Mucosa of descending colon (tissue), 3 donors: Measurements from ENCODE around the gene CD83. TPM values are rescaled to one million over a fixed set of nuclear protein-coding genes. Genes with fewer than 3 reads are reported as not detected.

Experiments used
- ATAC-seq: fragments of 200-7000 bp; cut with Tn5 transposase; one replicate; pipeline ENCODE4 v1.9.1; 2020; ENCODE audit warnings: mild to moderate bottlenecking, moderate library complexity
- DNase-seq, 3 donors: peaks; one replicate each; pipeline ENCODE4 v3.0.0-alpha.2; 2020
- H3K36me3 ChIP-seq: fragments of 200-600 bp; one replicate; pipeline ENCODE4 v1.8.0; 2021; ENCODE audit warnings: low read depth, mild to moderate bottlenecking
- H3K4me1 ChIP-seq: fragments of 200-600 bp; one replicate; pipeline ENCODE4 v1.8.0; 2021; ENCODE audit warnings: low read depth, mild to moderate bottlenecking
- H3K4me3 ChIP-seq: fragments of 200-600 bp; one replicate; pipeline ENCODE4 v1.8.0; 2021; ENCODE audit warnings: mild to moderate bottlenecking
- H3K9me3 ChIP-seq: fragments of 200-600 bp; one replicate; pipeline ENCODE4 v1.8.0; 2021; ENCODE audit warnings: mild to moderate bottlenecking
- intact Hi-C, 2 donors: fragments of 100-400 bp; cut with DNase I in 1 of 2; cut with micrococcal nuclease in 1 of 2; formaldehyde crosslinking; loops; one replicate each; pipeline versions ENCODE4 v1.11.0 to v1.11.1; 2022; cut with DNase I, micrococcal nuclease
- total RNA-seq, 3 donors: library from RNA; stranded (reverse); fragmentation: NEBNext Ultra II Directional in 2 of 3; extraction: Animal tissue kit (Norgen Biotek cat#: 25700) in 2 of 3; gene quantifications; one replicate each; pipeline versions ENCODE4 v1.2.1 to v1.2.4, GENCODE V29; 2021 to 2023
- TF ChIP-seq, protein P1 (sequence below): fragments of 200-600 bp; IDR thresholded peaks from one replicate; pipeline ENCODE4 v1.8.0; 2022; ENCODE audit warnings: antibody characterized with exemption, mild to moderate bottlenecking
- donor health status: DM: no; HTN: no; CAD: no; lungs with moderate emphysema.
- donor health status: DM: no; HTN: no; CAD: no.
- donor health status: DM: no; HTN: yes; CAD: no.

Gene CD83
- total RNA-seq, 3 donors from 2014 or later: 1.4 to 2.5 (median 2.2) TPM

GRCh38 chr6:14092838-14093789 is 24.5 kb upstream of the CD83 start:
- Histone ChIP-seq H3K4me1 (no peaks in the 10 kb centered on the region), H3K4me3 (no peak overlapping the region), H3K9me3 (no peaks in the 10 kb centered on the region), H3K36me3 (no peaks in the 10 kb centered on the region)
- TF ChIP-seq, protein P1, sequence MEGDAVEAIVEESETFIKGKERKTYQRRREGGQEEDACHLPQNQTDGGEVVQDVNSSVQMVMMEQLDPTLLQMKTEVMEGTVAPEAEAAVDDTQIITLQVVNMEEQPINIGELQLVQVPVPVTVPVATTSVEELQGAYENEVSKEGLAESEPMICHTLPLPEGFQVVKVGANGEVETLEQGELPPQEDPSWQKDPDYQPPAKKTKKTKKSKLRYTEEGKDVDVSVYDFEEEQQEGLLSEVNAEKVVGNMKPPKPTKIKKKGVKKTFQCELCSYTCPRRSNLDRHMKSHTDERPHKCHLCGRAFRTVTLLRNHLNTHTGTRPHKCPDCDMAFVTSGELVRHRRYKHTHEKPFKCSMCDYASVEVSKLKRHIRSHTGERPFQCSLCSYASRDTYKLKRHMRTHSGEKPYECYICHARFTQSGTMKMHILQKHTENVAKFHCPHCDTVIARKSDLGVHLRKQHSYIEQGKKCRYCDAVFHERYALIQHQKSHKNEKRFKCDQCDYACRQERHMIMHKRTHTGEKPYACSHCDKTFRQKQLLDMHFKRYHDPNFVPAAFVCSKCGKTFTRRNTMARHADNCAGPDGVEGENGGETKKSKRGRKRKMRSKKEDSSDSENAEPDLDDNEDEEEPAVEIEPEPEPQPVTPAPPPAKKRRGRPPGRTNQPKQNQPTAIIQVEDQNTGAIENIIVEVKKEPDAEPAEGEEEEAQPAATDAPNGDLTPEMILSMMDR: no peak
- no peak for DNase-seq
- intact Hi-C loops: no loop called here
- no peak for ATAC-seq

- intact Hi-C loops: no loop called here
- H3K4me3 ChIP-seq: no peak overlapping the region
- DNase-seq: no peak
Measured at GRCh38 chr6:14094721-14095120, 22.9 kb upstream of the CD83 start.

DNA sequence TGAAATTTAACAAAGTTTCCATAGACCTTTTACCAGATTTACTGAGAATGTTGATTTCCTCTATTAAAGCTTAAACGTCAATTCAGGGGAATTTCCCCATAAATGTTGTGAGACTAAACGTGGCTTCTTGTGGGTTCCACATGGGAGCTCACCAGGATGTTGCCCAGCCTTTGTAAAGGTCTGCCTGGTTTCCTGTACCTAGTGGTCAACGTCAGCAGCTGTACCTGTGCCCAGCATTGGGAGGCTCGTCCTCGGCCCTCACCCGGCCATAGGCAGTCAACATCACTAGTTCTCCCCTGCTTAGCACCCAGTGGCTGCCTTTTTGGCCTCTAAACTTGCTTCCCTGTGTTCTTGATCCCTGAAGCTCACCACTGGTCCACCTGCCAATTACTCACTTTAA is 22.1 kb upstream of the CD83 start:
- TF ChIP-seq, protein P1: no peak
- H3K4me3 ChIP-seq: no peak overlapping the region
- H3K36me3 ChIP-seq: no peaks in the 10 kb centered on the region
- no peaks in the 10 kb centered on the region for H3K4me1 ChIP-seq
- peak; percentile 64 for ATAC-seq
- no peak for DNase-seq
- no peaks in the 10 kb centered on the region for H3K9me3 ChIP-seq
- intact Hi-C loops: no loop called here

More at GRCh38 chr6:14094721-14095120, 22.9 kb upstream of the CD83 start:
- Histone ChIP-seq H3K9me3 (no peaks in the 10 kb centered on the region), H3K4me1 (no peaks in the 10 kb centered on the region), H3K36me3 (no peaks in the 10 kb centered on the region)
- TF ChIP-seq, protein P1: no peak
- no peak for ATAC-seq

DNA sequence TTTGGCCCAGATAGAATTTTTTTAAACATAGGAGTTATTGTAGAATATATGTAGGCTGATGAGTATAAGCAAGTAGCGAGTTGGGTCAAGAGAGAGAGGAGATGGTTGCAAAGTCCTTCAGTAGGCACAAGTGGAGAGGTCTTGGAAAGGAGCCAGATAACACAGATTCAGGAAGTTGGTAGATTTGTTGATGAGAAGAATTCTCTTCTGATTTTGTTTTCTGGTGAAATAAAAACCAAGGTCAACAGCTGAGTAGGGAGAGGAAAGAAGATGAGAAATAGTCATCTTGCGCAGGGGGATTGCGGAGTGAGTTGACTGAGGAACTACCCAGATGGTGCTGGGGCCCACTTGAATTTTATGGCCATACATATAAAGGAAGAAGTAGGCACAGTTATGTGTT is 17.4 kb upstream of the CD83 start:
- Histone ChIP-seq H3K9me3 (no peaks in the 10 kb centered on the region), H3K36me3 (no peaks in the 10 kb centered on the region), H3K4me1 (no peaks in the 10 kb centered on the region), H3K4me3 (no peak overlapping the region)
- intact Hi-C loops: no loop called here
- TF ChIP-seq, protein P1: no peak
- ATAC-seq (no peak), DNase-seq (no peak)

DNA sequence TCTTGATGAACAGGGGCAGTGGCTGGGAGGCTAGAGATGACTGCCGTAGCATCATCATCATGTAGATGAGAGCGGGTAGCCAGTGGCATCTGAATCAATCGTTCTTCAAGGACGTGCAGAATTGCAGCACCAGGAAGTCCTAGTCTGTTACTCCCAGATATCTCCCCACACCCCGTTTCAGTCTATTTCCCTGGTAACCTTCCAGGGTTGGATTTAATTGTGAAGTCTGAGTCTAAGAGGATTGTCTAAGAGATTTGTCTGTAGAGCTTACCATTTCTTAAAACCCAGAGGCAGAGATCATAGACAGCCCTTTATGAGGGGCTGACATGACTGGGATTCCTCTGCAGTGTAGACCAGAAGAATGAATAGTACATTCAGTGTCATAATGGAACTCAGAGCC is 16.6 kb upstream of the CD83 start:
- TF ChIP-seq, protein P1: no peak
- intact Hi-C loops: no loop called here
- no peak for DNase-seq
- no peak for ATAC-seq
- H3K36me3 ChIP-seq: no peaks in the 10 kb centered on the region
- H3K4me3 ChIP-seq: no peak overlapping the region
- H3K9me3 ChIP-seq: no peaks in the 10 kb centered on the region
- no peaks in the 10 kb centered on the region for H3K4me1 ChIP-seq
